GM19238 (cell line): ENCODE data around the gene ATRX.
"Not testable (repeated sequence)": the region's sequence is repeated elsewhere in the genome, so short reads cannot be mapped to it uniquely, and the experiment has no call there.

ENCODE experiments used
- DNase-seq: peaks from one replicate; pipeline ENCODE4 v3.0.0; 2011; ENCODE audit warnings: low spot score; ENCODE audit not compliant: insufficient read length

ATRX gene

GRCh38 chrX:77628294-77629025, 157.6 kb downstream of the ATRX start:
- no peak for DNase-seq

GRCh38 chrX:77622672-77623071, 163.3 kb downstream of the ATRX start:
- DNase-seq = no peak

GRCh38 chrX:77622233-77622632, 163.8 kb downstream of the ATRX start:
- no peak for DNase-seq

- DNase-seq = not testable (repeated sequence)
Measured at GRCh38 chrX:77621453-77621852, 164.6 kb downstream of the ATRX start.

- no peak for DNase-seq
Measured at GRCh38 chrX:77617206-77617605, 168.8 kb downstream of the ATRX start.

GRCh38 chrX:77603635-77604336, 182.2 kb downstream of the ATRX start:
- DNase-seq = no peak

GRCh38 chrX:77597511-77597910, 188.5 kb downstream of the ATRX start:
- DNase-seq = no peak

GRCh38 chrX:77597090-77597489, 188.9 kb downstream of the ATRX start:
- DNase-seq = no peak

- no peak for DNase-seq
Measured at GRCh38 chrX:77595848-77596247, 190.2 kb downstream of the ATRX start.

- no peak for DNase-seq
Measured at GRCh38 chrX:77572322-77572721, 213.7 kb downstream of the ATRX start.

- no peak for DNase-seq
Measured at GRCh38 chrX:77565278-77565677, 220.7 kb downstream of the ATRX start.

GRCh38 chrX:77564823-77565222, 221.2 kb downstream of the ATRX start:
- DNase-seq = no peak

- no peak for DNase-seq
Measured at GRCh38 chrX:77561372-77561771, 224.6 kb downstream of the ATRX start.

- no peak for DNase-seq
Measured at GRCh38 chrX:77556276-77556675, 229.7 kb downstream of the ATRX start.

- DNase-seq = no peak
Measured at GRCh38 chrX:77548751-77549150, 237.3 kb downstream of the ATRX start.

- not testable (repeated sequence) for DNase-seq
Measured at GRCh38 chrX:77539778-77540177, 246.2 kb downstream of the ATRX start.

GRCh38 chrX:77531261-77531660, 254.8 kb downstream of the ATRX start:
- DNase-seq = not testable (repeated sequence)

- DNase-seq = no peak
Measured at GRCh38 chrX:77528034-77528433, 258.0 kb downstream of the ATRX start.

- DNase-seq = no peak
Measured at GRCh38 chrX:77527233-77528001, 258.6 kb downstream of the ATRX start.

GRCh38 chrX:77519765-77520164, 266.3 kb downstream of the ATRX start:
- DNase-seq = no peak

- no peak for DNase-seq
Measured at GRCh38 chrX:77514177-77514576, 271.8 kb downstream of the ATRX start.

GRCh38 chrX:77510007-77510406, 276.0 kb downstream of the ATRX start:
- no peak for DNase-seq
